ENCODE measurements around the gene CRIP2. TPM values are rescaled to one million over a fixed set of nuclear protein-coding genes. Genes with fewer than 3 reads are reported as not detected.

Gene CRIP2
- total and polyA plus RNA-seq, 2 of the 4 experiments (the other 2 are of a cell fraction), result 18.1 to 123 TPM

DNA sequence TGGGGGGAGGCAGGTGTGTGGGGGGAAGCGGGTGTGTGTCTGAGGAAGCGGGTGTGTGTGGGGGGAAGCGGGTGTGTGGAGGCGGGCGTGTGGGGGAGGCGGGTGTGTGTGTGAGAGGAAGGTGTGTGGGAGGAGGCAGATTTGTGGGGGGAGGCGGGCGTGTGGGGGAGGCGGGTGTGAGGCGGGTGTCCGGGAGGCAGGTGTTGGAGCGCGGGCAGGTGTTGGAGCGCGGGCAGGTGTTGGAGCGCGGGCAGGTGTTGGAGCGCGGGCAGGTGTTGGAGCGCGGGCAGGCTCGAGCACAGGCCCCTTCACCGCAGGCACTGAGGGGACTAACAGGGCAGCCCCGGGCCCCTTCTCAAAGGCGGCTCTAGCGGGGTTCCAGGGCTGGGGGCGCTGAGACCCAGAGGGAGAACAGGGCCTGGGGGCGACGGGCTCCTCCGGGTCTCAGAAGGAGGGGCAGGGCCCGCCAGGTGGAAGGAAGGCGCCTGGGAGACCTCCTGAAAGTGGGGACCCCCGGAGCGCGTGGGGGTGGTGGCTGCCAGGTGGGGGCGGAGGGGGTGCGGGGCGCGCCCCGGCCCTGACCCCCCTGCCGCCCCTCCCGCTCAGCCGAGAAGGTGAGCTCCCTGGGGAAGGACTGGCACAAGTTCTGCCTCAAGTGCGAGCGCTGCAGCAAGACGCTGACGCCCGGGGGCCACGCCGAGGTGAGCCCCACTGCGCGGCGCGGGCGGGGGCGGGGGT, 3.2 kb downstream of the CRIP2 start:
- no peak overlapping the region for H4K91ac ChIP-seq (ENCODE audit: insufficient read depth, low read depth, low read length)
- H3K9me1 ChIP-seq (ENCODE audit: insufficient read depth, low read length), result peaks cover 6% of the 10 kb centered on the region
- no peak overlapping the region for H3K9ac ChIP-seq (ENCODE audit: low read depth, low read length)
- no peak for TF ChIP-seq POLR2A (IDR thresholded peaks at IDR 0.05; ENCODE audit: low read depth, low read length)
- TF ChIP-seq ELK1 (IDR thresholded peaks at IDR 0.05; ENCODE audit: borderline replicate concordance, low read depth, low read length), result no peak
- TF ChIP-seq CEBPB (IDR thresholded peaks at IDR 0.05; ENCODE audit: low read depth, low read length), result no peak
- TF ChIP-seq BHLHE40 (IDR thresholded peaks at IDR 0.05; ENCODE audit: low read depth, low read length), result no peak
- TF ChIP-seq, protein P1, sequence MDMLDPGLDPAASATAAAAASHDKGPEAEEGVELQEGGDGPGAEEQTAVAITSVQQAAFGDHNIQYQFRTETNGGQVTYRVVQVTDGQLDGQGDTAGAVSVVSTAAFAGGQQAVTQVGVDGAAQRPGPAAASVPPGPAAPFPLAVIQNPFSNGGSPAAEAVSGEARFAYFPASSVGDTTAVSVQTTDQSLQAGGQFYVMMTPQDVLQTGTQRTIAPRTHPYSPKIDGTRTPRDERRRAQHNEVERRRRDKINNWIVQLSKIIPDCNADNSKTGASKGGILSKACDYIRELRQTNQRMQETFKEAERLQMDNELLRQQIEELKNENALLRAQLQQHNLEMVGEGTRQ (IDR thresholded peaks at IDR 0.05; ENCODE audit: low read depth, low read length), result no peak
- no peak for TF ChIP-seq NFE2L2 (IDR thresholded peaks at IDR 0.05; ENCODE audit: low read depth, low read length)
- no peak for TF ChIP-seq FOS (IDR thresholded peaks at IDR 0.05; ENCODE audit: low read depth, low read length)
- no peak for TF ChIP-seq CTCF (conservative IDR thresholded peaks at IDR 0.05; ENCODE audit: low read depth, low read length)
- H3K4me1 ChIP-seq (ENCODE audit: control insufficient read depth, insufficient read depth, low read length), result peaks cover 29% of the 10 kb centered on the region
- no peak overlapping the region for H3K56ac ChIP-seq (ENCODE audit: extremely low read depth, insufficient read depth, low read length)
- no peak overlapping the region for H3K4me3 ChIP-seq (ENCODE audit: insufficient read depth, low read depth, low read length)
- no peak overlapping the region for H3K27ac ChIP-seq (ENCODE audit: insufficient read depth, low read length)
- H3K18ac ChIP-seq (ENCODE audit: low read depth, low read length), result no peak overlapping the region
- no peak overlapping the region for H2AK9ac ChIP-seq (replicated peaks; ENCODE audit: low read depth, low read length, poor library complexity)
- no peak overlapping the region for H3K14ac ChIP-seq (replicated peaks; ENCODE audit: low read depth, low read length)
- H3K36me3 ChIP-seq (ENCODE audit: control insufficient read depth, insufficient read depth, low read length), result no peaks in the 10 kb centered on the region
- no peak overlapping the region for H2BK15ac ChIP-seq (ENCODE audit: low read depth, low read length)
- H2AFZ ChIP-seq (replicated peaks; ENCODE audit: low read length, poor library complexity), result no peak overlapping the region
- H3K4ac ChIP-seq (ENCODE audit: low read depth, low read length), result no peak overlapping the region
- no peak overlapping the region for H4K8ac ChIP-seq (ENCODE audit: low read depth in 2 of 2, low read length in 2 of 2)
- H3K9me3 ChIP-seq (ENCODE audit: control insufficient read depth, insufficient read depth, low read length), result no peaks in the 10 kb centered on the region
- no TSS peak for BruUV-seq (replicated peaks)
- no peak overlapping the region for H2AK5ac ChIP-seq (ENCODE audit: low read depth, low read length)
- dilution Hi-C loops (cut with HindIII; ENCODE audit: low sequenced_read_pairs, unreplicated experiment), result no loop called here
- no peak overlapping the region for H3K23ac ChIP-seq (ENCODE audit: low read depth, low read length)
- no peak overlapping the region for H4K5ac ChIP-seq (ENCODE audit: low read depth, low read length)
- 69% methylated on average over 26 of the region's 56 CpGs; no CpG with 5 or more reads in 1 of the 2 experiments for WGBS, 2 experiments (ENCODE audit: extremely low coverage in 2 of 2, insufficient read length in 1 of 2)
- H3K4me2 ChIP-seq (ENCODE audit: low read depth, low read length), result no peak overlapping the region
- DNase-seq (no peak), ATAC-seq (ENCODE audit: low read depth) (no peak)
- no peak overlapping the region for H2BK5ac ChIP-seq (ENCODE audit: low read depth, low read length, poor library complexity, severe bottlenecking)
- in situ Hi-C loops (cut with MboI; ENCODE audit: low sequenced_read_pairs), result no loop called here
- H2BK20ac ChIP-seq (ENCODE audit: low read depth, low read length), result no peak overlapping the region
- peaks cover 7% of the 10 kb centered on the region; the same call in 1 of the 2 replicates for H4K20me1 ChIP-seq (ENCODE audit: insufficient read depth, low read length)
- CTCF ChIA-PET, result no interaction called here
- H3K27me3 ChIP-seq (ENCODE audit: control insufficient read depth, insufficient read depth, low read length), result no peaks in the 10 kb centered on the region
- POLR2A ChIA-PET (ENCODE audit: unreplicated experiment), result no interaction called here
- intact Hi-C loops (cut with micrococcal nuclease), result no loop called here
- no peak overlapping the region for H2BK120ac ChIP-seq (ENCODE audit: low read depth, low read length)
- peaks cover 0 to 23% of the 10 kb centered on the region in 2 experiments; a peak in 1 of 4 replicates for H3K79me1 ChIP-seq (ENCODE audit: low read depth in 1 of 2, low read length in 2 of 2)
